ENCODE measurements around the gene GRM4.

GRM4 gene

GRCh38 chr6:34182751-34183531 lies 37.1 kb upstream of the GRM4 start:
- no peaks in the 10 kb centered on the region for H3K9me3 ChIP-seq
- H3K27me3 ChIP-seq, result no peaks in the 10 kb centered on the region
- no peak for TF ChIP-seq CTCF (IDR thresholded peaks at IDR 0.05)
- peak overlapping the region; percentile 33 to 52 for H3K4me3 ChIP-seq (ENCODE audit: low read depth in 1 of 2, low read length in 1 of 2)
- peak overlapping the region; percentile 76 for H3K27ac ChIP-seq
- H3K4me1 ChIP-seq (ENCODE audit: control insufficient read depth in 1 of 2, insufficient read depth in 1 of 2, low read depth in 1 of 2, low read length in 1 of 2), result peaks cover 9 to 16% of the 10 kb centered on the region in 2 experiments
- no peaks in the 10 kb centered on the region for H3K36me3 ChIP-seq

- H3K27ac ChIP-seq, result peak overlapping the region; percentile 76
- no peaks in the 10 kb centered on the region for H3K9me3 ChIP-seq
- H3K36me3 ChIP-seq, result no peaks in the 10 kb centered on the region
- H3K27me3 ChIP-seq, result no peaks in the 10 kb centered on the region
- H3K4me3 ChIP-seq (ENCODE audit: low read depth in 1 of 2, low read length in 1 of 2), result no peak overlapping the region
- H3K4me1 ChIP-seq (ENCODE audit: control insufficient read depth in 1 of 2, insufficient read depth in 1 of 2, low read depth in 1 of 2, low read length in 1 of 2), result peaks cover 9 to 16% of the 10 kb centered on the region in 2 experiments
- no peak for TF ChIP-seq CTCF (IDR thresholded peaks at IDR 0.05)
Observed at GRCh38 chr6:34181908-34182307, 36.0 kb upstream of the GRM4 start.

GRCh38 chr6:34179106-34179720 lies 33.3 kb upstream of the GRM4 start:
- H3K36me3 ChIP-seq, result no peaks in the 10 kb centered on the region
- no peaks in the 10 kb centered on the region for H3K9me3 ChIP-seq
- H3K27me3 ChIP-seq, result no peaks in the 10 kb centered on the region
- no peak overlapping the region for H3K4me3 ChIP-seq (ENCODE audit: low read depth in 1 of 2, low read length in 1 of 2)
- TF ChIP-seq CTCF (IDR thresholded peaks at IDR 0.05), result no peak
- no peak overlapping the region for H3K27ac ChIP-seq
- peaks cover 9 to 16% of the 10 kb centered on the region in 2 experiments for H3K4me1 ChIP-seq (ENCODE audit: control insufficient read depth in 1 of 2, insufficient read depth in 1 of 2, low read depth in 1 of 2, low read length in 1 of 2)

- no peak for TF ChIP-seq CTCF (IDR thresholded peaks at IDR 0.05)
Observed at GRCh38 chr6:34178357-34179105, 32.6 kb upstream of the GRM4 start.

GRCh38 chr6:34177181-34177591 lies 31.3 kb upstream of the GRM4 start:
- no peaks in the 10 kb centered on the region for H3K36me3 ChIP-seq
- peaks cover 0 to 3% of the 10 kb centered on the region in 2 experiments for H3K4me1 ChIP-seq (ENCODE audit: control insufficient read depth in 1 of 2, insufficient read depth in 1 of 2, low read depth in 1 of 2, low read length in 1 of 2)
- H3K27ac ChIP-seq, result no peak overlapping the region
- H3K9me3 ChIP-seq, result no peaks in the 10 kb centered on the region
- no peaks in the 10 kb centered on the region for H3K27me3 ChIP-seq
- no peak for TF ChIP-seq CTCF (IDR thresholded peaks at IDR 0.05)
- H3K4me3 ChIP-seq (ENCODE audit: low read depth in 1 of 2, low read length in 1 of 2), result no peak overlapping the region

More at GRCh38 chr6:34178357-34179105, 32.6 kb upstream of the GRM4 start:
- Histone ChIP-seq H3K36me3 (no peaks in the 10 kb centered on the region), H3K27me3 (no peaks in the 10 kb centered on the region), H3K4me1 (ENCODE audit: control insufficient read depth in 1 of 2, insufficient read depth in 1 of 2, low read depth in 1 of 2, low read length in 1 of 2) (peaks cover 9 to 16% of the 10 kb centered on the region in 2 experiments), H3K27ac (no peak overlapping the region), H3K9me3 (no peaks in the 10 kb centered on the region), H3K4me3 (ENCODE audit: low read depth in 1 of 2, low read length in 1 of 2) (no peak overlapping the region)

All from neutrophil (primary cell).